Activated CD4-positive, alpha-beta T cell treated with anti-CD3 and anti-CD28 coated beads, Interleukin-2, amount 50 U/mL, for 1 hour (primary cell): Measurements from ENCODE around the gene NOD2.

Experiments used
- DNase-seq: peaks from one replicate; pipeline ENCODE4 v3.0.0-alpha.2; 2020

Gene NOD2

GRCh38 chr16:50695017-50696000 lies 1.9 kb downstream of the NOD2 start:
- no peak for DNase-seq

- DNase-seq, result no peak
Measured at GRCh38 chr16:50696126-50696525, 2.7 kb downstream of the NOD2 start.

DNA sequence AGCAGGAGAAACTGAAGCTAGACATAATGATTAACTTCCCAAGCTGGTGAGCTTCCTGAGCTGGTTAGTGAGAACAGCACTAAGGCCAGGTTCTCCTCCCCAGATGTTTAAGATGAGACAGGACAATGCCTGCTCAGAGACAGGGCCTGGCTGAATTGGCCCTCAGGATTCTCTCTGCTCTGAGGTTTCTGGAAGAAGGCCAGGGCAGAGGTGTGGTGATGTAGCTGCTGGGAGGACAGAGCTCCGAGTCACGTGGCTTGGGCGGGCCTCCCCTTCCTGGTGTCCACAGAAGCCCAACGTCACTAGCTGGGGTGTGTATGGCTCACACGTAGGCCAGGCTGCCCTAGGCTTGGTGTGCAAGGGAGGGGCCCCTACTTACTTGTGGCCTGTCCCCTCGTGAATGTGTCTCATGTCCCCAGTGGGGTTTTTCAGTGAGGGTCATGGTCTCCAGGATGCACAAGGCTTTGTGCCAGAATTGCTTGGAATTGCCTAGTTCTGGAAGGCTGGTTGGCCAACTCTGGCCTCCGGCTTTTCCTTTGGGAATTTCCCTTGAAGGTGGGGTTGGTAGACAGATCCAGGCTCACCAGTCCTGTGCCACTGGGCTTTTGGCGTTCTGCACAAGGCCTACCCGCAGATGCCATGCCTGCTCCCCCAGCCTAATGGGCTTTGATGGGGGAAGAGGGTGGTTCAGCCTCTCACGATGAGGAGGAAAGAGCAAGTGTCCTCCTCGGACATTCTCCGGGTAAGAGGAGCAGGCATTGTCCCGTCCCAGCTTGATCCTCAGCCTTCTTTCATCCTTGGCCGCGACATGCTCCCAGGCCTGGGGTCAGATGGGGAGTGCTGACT lies 3.4 kb downstream of the NOD2 start:
- peak; percentile 52 for DNase-seq

GRCh38 chr16:50697421-50697715 lies 4.0 kb downstream of the NOD2 start:
- DNase-seq, result no peak

DNA sequence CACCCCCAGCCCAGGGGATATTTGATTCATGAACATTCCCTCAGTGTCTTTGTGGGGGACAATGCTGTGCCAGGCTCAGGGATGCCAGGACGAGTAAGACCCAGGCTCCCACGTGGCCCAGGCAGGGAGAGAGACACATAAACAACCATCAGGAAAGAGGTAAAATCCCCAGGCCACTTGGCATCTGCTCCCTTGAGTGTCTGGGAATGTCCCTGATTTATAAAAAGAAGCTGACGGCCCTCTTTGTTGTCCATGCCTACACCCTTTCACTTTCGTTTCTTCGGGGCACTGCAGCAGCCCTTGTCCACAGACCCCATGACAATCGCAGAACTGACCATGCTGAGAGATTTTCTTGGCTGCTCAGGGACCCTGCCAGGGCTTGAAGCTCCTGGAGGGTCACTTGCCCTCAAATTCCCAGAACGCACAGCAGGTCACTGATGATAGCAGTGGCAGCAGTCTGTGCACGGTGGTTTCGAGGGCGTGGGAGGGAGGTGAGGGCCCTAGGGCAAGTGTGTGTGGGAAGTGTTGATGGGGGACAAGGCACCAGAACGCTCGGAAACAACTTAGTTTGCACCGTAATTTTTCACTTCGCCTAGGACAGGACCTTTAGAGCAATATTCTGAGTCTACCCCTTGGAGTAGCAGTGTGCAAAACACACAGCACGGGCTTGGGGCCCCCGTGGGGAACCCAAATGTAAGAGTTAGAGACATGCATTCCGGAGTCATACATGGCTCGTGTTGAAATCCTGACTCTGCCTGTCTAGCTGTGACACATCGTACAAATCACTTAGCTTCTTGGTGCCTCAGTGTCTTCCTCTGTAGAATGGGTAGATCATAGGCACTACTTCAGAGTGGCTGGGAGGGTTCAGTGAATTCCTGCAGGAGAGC lies 4.7 kb downstream of the NOD2 start:
- DNase-seq, result no peak

GRCh38 chr16:50699326-50700159 lies 6.1 kb downstream of the NOD2 start:
- peak; percentile 36 for DNase-seq

- DNase-seq, result no peak
Measured at GRCh38 chr16:50702725-50703124, 9.3 kb downstream of the NOD2 start.

- no peak for DNase-seq
Measured at GRCh38 chr16:50704245-50704644, 10.8 kb downstream of the NOD2 start.

DNA sequence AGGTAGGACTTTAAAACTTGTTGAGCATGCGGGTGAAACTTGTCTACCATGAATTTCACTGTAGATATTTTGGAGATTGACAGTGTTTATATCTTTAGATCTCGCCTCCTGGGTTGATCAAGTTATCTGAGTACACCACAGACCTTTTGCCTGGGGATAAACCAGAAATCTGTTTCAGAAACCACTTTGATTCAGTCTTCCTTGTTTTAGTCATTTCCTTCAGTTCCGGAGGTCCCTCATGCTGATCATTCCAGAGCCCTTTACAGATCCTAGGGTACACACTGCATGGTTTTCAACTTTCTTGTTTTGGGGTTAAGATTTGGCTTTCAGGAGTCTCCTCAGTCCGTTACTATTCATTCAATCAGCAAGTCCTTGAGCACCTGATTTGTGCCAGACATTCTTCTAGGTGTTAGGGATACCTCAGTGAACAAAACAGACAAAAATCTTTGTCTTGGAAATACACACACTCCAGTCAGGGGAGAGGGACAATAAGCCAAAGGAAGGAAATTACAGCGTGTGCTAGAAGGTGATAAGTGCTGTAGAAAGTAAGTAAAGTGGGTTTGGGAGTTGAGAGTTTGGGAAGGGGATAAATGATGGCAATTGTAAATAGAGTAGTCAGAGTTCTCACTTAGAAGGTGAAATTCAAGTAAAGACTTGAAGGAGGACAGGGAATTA lies 12.2 kb downstream of the NOD2 start:
- DNase-seq, result no peak

DNA sequence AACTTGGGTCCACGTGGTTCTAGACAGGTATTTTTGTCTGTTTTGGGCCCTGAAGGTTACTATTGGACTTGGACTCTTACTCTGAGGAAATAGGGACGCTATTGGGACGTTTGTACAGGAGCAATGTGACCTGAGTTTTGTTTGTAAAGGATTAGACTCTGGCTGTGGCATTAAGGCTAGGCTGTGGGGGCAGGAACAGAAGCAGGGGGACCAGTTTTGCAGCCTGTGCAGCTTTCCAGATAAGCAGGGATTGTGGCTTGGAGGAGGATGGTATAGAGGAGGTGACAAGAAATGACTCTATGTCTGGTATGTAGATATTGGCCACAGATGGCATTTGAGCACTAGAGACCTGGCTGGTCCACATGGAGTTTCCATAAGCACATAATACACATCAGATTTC lies 12.8 kb downstream of the NOD2 start:
- DNase-seq, result no peak

DNA sequence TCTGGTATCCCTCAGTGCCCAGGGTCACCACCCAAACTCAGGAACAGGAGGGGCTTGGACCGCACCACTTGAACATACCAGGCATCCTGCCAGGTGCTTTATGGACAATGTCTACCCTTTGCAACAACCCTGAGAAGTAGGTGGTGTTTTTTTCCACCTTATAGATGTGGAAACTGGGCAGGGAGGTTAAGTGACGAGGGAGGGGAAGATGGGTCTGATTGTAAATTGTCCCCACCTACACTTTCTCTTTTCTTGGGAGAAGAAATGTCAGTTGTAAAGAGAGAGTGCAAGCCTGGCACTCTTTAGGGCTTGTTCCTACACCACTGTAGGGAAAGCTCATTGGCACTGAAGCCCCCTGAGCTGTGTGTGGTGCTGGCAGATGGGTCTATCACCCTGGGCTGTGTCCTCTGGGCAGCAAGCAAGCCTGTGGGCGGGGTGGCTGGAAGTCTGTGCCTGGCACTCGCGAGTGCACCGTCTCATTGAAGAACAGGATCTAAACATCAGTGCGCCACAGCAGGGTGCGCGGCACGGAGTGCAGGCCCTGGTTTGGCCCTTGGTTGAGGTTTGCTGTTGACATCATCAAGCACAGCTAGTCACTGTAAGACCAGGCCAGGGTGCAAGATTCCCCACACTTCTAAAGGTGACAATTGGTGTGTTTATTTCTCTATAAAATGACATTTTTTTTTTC lies 15.1 kb downstream of the NOD2 start:
- peak; percentile 41 for DNase-seq

- DNase-seq, result no peak
Measured at GRCh38 chr16:50709061-50709684, 15.8 kb downstream of the NOD2 start.

DNA sequence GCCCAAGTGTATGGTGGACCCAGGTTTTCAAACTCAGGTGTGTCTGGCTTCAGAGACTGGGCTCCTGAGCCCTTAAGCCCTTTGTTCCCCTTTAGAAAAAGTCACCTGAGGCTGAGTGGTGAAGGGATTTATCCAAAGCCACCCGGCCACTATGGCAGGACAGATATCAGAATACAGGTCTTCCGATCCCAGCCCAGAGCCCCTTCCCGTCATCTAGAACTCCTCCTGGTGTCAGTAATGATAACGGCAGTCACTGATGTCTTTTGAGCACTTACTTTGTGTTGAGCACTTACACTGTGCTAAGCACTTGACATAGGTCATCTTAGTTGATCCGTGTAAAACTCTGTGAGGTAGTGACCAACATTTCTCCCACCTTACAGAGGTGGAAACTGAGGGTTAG lies 16.6 kb downstream of the NOD2 start:
- no peak for DNase-seq

- DNase-seq, result no peak
Measured at GRCh38 chr16:50711040-50711439, 17.6 kb downstream of the NOD2 start.

DNA sequence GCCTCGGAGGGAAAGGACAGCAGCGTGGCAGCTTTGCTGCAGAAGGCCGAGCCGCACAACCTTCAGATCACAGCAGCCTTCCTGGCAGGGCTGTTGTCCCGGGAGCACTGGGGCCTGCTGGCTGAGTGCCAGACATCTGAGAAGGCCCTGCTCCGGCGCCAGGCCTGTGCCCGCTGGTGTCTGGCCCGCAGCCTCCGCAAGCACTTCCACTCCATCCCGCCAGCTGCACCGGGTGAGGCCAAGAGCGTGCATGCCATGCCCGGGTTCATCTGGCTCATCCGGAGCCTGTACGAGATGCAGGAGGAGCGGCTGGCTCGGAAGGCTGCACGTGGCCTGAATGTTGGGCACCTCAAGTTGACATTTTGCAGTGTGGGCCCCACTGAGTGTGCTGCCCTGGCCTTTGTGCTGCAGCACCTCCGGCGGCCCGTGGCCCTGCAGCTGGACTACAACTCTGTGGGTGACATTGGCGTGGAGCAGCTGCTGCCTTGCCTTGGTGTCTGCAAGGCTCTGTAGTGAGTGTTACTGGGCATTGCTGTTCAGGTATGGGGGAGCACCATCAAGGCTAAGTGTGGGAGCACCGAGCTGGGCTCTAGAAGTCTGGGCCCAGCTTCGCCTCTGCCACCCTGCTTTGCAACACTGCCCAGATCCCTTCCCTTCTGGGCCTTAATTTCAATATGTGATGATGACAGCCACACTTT lies 18.6 kb downstream of the NOD2 start:
- no peak for DNase-seq

GRCh38 chr16:50712560-50712898 lies 19.1 kb downstream of the NOD2 start:
- no peak for DNase-seq

GRCh38 chr16:50712956-50713355 lies 19.6 kb downstream of the NOD2 start:
- no peak for DNase-seq

- no peak for DNase-seq
Measured at GRCh38 chr16:50717091-50717490, 23.7 kb downstream of the NOD2 start.

- DNase-seq, result no peak
Measured at GRCh38 chr16:50717494-50717893, 24.1 kb downstream of the NOD2 start.
